Articular chondrocyte of knee joint (primary cell): Measurements from ENCODE around the gene EPHA2. TPM values are rescaled to one million over a fixed set of nuclear protein-coding genes. Genes with fewer than 3 reads are reported as not detected.

Source experiments
- total RNA-seq: library from RNA; depleted of rRNA; stranded (reverse); fragments of >200 nt; gene quantifications from 2 replicates; pipeline ENCODE4 v1.2.3, GENCODE V29; 2012

The EPHA2 gene
- total RNA-seq, result 9.8 and 21.7 TPM in 2 replicates

DNA sequence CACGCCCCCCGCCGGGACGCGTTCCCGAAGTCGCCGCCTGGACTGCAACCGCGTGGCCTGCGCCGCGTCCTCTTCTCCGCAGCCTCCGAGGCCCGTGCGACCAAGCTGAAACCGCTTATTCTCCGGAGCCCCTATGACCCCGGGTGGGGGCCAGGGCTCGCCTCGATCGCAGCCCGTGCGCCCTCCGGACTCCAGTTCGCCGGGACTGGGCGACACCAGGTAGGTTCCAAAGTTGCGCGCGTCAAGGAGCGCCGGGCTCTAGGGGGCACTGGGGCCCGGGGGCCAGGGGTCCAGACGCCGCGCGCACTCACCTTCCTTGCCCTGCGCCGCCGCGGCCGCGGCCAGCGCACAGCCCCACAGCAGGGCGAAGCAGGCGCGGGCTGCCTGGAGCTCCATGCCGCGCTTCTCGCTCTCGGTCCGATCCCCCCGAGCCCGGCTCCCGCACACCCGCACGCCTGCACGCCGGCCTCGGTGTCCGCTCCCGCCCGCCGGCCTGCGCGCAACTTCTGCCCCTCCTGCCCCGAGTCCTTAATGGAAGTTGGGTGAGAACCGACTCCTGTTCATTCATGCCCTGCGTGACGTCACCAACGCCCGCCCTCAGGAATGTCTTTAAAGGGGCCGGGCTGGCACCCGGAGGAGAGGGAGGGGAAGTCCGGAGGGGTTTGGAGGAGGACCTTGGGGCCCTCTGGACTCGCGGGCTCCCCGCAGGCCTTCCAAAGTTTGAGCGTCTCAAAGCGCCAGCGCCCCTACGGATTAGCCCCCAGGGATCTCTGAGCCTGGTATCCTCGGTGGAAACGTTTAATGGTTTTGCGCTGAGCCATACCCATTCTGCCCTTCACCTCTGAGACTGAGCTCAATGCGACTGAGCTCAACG is at the start of gene EPHA2:
Gene EPHA2, minus strand, starts transcription at position 533 of the 874 bp plus-strand sequence. Its CDS starts 137 bp downstream, at position 396.

Other genes with a start within 250 kb of the EPHA2 start
- 16.6 and 19.3 TPM in 2 replicates for gene ZBTB17, start 180.0 kb downstream of the EPHA2 start, total RNA-seq
- gene SRARP, start 151.8 kb downstream of the EPHA2 start, total RNA-seq, result not detected in 2 replicates
- gene HSPB7, start 138.0 kb downstream of the EPHA2 start, total RNA-seq, result 13.2 and 19.6 TPM in 2 replicates
- not detected in 2 replicates for gene CLCNKA, start 134.0 kb downstream of the EPHA2 start, total RNA-seq
- 0.54 and 0.78 TPM in 2 replicates for gene CLCNKB, start 112.3 kb downstream of the EPHA2 start, total RNA-seq
- gene FAM131C, start 82.4 kb downstream of the EPHA2 start, total RNA-seq, result 0.26 TPM in 1 of 2 replicates, not detected in the other
- 12.7 and 13.8 TPM in 2 replicates for gene ARHGEF19, start 56.6 kb upstream of the EPHA2 start, total RNA-seq
- gene CPLANE2, start 81.1 kb upstream of the EPHA2 start, total RNA-seq, result 7.8 and 8.2 TPM in 2 replicates
- 20.6 and 22.5 TPM in 2 replicates for gene FBXO42, start 196.4 kb upstream of the EPHA2 start, total RNA-seq
- gene SZRD1, start 211.2 kb upstream of the EPHA2 start, total RNA-seq, result 70.9 and 79.7 TPM in 2 replicates